Measurements from ENCODE around the gene KCNK1. TPM values are rescaled to one million over a fixed set of nuclear protein-coding genes. Genes with fewer than 3 reads are reported as not detected.

The KCNK1 gene
- total RNA-seq, 1 donor from 2014 or later = 9.7 TPM

DNA sequence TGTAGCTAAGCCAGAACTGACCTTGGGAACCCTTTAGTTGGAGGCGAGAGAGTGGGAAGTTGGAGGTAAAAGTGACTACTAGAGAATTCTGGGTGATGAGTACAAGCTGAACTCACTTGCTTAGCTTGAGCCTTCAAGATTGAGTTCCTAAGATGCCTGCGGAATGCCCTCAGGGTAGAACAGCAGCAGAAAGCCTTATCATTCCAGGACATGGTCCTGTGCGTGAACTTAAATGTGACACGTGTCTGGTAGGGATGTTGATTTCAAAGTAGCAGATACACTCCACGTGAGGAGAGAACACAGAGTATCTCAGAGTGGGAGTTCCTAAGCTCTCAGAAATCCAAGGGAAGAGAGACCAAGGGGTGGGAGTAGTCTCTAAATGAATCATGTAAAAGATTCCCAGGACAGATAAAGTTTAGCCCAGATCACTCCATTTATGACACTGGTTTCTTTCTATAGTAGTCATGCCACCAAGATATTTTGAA, 60.1 kb downstream of the KCNK1 start:
- Histone ChIP-seq H3K36me3 (no peaks in the 10 kb centered on the region), H3K4me3 (no peak overlapping the region), H3K27me3 (ENCODE audit: low read depth) (no peaks in the 10 kb centered on the region), H3K27ac (no peak overlapping the region), H3K4me1 (no peaks in the 10 kb centered on the region), H3K9me3 (no peaks in the 10 kb centered on the region)
- no peak for DNase-seq
- TF ChIP-seq, protein P1, sequence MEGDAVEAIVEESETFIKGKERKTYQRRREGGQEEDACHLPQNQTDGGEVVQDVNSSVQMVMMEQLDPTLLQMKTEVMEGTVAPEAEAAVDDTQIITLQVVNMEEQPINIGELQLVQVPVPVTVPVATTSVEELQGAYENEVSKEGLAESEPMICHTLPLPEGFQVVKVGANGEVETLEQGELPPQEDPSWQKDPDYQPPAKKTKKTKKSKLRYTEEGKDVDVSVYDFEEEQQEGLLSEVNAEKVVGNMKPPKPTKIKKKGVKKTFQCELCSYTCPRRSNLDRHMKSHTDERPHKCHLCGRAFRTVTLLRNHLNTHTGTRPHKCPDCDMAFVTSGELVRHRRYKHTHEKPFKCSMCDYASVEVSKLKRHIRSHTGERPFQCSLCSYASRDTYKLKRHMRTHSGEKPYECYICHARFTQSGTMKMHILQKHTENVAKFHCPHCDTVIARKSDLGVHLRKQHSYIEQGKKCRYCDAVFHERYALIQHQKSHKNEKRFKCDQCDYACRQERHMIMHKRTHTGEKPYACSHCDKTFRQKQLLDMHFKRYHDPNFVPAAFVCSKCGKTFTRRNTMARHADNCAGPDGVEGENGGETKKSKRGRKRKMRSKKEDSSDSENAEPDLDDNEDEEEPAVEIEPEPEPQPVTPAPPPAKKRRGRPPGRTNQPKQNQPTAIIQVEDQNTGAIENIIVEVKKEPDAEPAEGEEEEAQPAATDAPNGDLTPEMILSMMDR (IDR thresholded peaks at IDR 0.05) = no peak
- ATAC-seq = peak in 1 of 2 donors; percentile 34
- intact Hi-C loops (cut with DNase I) = no loop called here

- intact Hi-C loops (cut with DNase I) = no loop called here
- Histone ChIP-seq H3K27ac (no peak overlapping the region), H3K9me3 (no peaks in the 10 kb centered on the region), H3K4me3 (no peak overlapping the region), H3K4me1 (no peaks in the 10 kb centered on the region), H3K27me3 (ENCODE audit: low read depth) (no peaks in the 10 kb centered on the region), H3K36me3 (no peaks in the 10 kb centered on the region)
- TF ChIP-seq, protein P1 (IDR thresholded peaks at IDR 0.05) = no peak
- DNase-seq = no peak
- ATAC-seq = no peak
Measured at GRCh38 chr1:233675446-233675845, 61.5 kb downstream of the KCNK1 start.

DNA sequence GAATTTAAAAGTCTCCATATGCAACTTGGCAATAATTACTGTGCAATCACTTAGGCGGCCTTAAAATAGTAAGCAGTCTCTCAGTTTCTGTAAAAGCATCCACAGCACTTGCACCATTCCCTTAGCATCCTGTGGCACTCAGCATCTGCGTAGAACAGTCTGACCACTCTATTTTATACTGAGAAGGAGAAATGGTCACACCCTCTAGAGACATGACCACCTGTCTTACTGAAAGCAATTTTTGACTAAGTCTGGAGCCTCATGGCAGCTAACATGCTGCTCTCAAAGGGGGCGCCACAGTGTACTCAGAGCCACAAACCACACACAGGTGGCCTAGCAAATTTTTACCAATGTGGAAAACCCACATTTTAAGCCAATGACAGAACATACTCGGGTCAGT, 62.0 kb downstream of the KCNK1 start:
- no peak overlapping the region for H3K4me3 ChIP-seq
- TF ChIP-seq, protein P1 (IDR thresholded peaks at IDR 0.05) = no peak
- no peaks in the 10 kb centered on the region for H3K36me3 ChIP-seq
- no peak for DNase-seq
- no peaks in the 10 kb centered on the region for H3K4me1 ChIP-seq
- no peaks in the 10 kb centered on the region for H3K9me3 ChIP-seq
- intact Hi-C loops (cut with DNase I) = no loop called here
- no peaks in the 10 kb centered on the region for H3K27me3 ChIP-seq (ENCODE audit: low read depth)
- H3K27ac ChIP-seq = no peak overlapping the region
- ATAC-seq = no peak

- no peak overlapping the region for H3K27ac ChIP-seq
- ATAC-seq (no peak), DNase-seq (no peak)
- intact Hi-C loops (cut with DNase I) = no loop called here
- no peaks in the 10 kb centered on the region for H3K9me3 ChIP-seq
- H3K4me1 ChIP-seq = no peaks in the 10 kb centered on the region
- H3K36me3 ChIP-seq = no peaks in the 10 kb centered on the region
- no peaks in the 10 kb centered on the region for H3K27me3 ChIP-seq (ENCODE audit: low read depth)
- TF ChIP-seq, protein P1 (IDR thresholded peaks at IDR 0.05) = no peak
- no peak overlapping the region for H3K4me3 ChIP-seq
Measured at GRCh38 chr1:233677690-233678354, 63.9 kb downstream of the KCNK1 start.

GRCh38 chr1:233679030-233679429, 65.1 kb downstream of the KCNK1 start:
- no peaks in the 10 kb centered on the region for H3K27me3 ChIP-seq (ENCODE audit: low read depth)
- intact Hi-C loops (cut with DNase I) = no loop called here
- H3K4me3 ChIP-seq = no peak overlapping the region
- ATAC-seq (no peak), DNase-seq (no peak)
- no peak overlapping the region for H3K27ac ChIP-seq
- TF ChIP-seq, protein P1 (IDR thresholded peaks at IDR 0.05) = no peak
- H3K9me3 ChIP-seq = no peaks in the 10 kb centered on the region
- no peaks in the 10 kb centered on the region for H3K36me3 ChIP-seq
- no peaks in the 10 kb centered on the region for H3K4me1 ChIP-seq

All from lower lobe of right lung (tissue), 2 donors.